ENCODE measurements around the gene GAL3ST2. TPM values are rescaled to one million over a fixed set of nuclear protein-coding genes. Genes with fewer than 3 reads are reported as not detected.

The GAL3ST2 gene
- total and polyA plus RNA-seq, 2 of the 8 experiments (the other 6 are each of a cell fraction or from before 2014, with no cell fraction given): not detected

- TF ChIP-seq CHD7 (IDR thresholded peaks at IDR 0.05; ENCODE audit: insufficient replicate concordance, low read length): no peak
- TF ChIP-seq MAX (IDR thresholded peaks at IDR 0.05): no peak
Measured at GRCh38 chr2:241796209-241796608, 19.6 kb downstream of the GAL3ST2 start (continued).

All from H1 (cell line).